ENCODE results near the gene HOXD9. TPM values are rescaled to one million over a fixed set of nuclear protein-coding genes. Genes with fewer than 3 reads are reported as not detected.

The HOXD9 gene
- total RNA-seq, 1 donor from 2014 or later: not detected

- H3K27me3 Mint-ChIP-seq (ENCODE audit: low read depth): peaks cover 81% of the 10 kb centered on the region
- H3K9me3 Mint-ChIP-seq: peaks cover 3% of the 10 kb centered on the region
- H3K4me3 Mint-ChIP-seq (ENCODE audit: low read depth): no peak overlapping the region
- DNase-seq (ENCODE audit: low spot score): no peak
- H3K4me1 Mint-ChIP-seq (ENCODE audit: low read depth): no peaks in the 10 kb centered on the region
- H3K36me3 Mint-ChIP-seq (ENCODE audit: low read depth): no peaks in the 10 kb centered on the region
- intact Hi-C loops (cut with micrococcal nuclease): loop anchor here (1.0 kb wide), 1 partner anchor 9 kb away; no protein-coding TSS in a partner anchor
- no peak overlapping the region for H3K27ac Mint-ChIP-seq
Measured at GRCh38 chr2:176165370-176166050, 43.0 kb downstream of the HOXD9 start.

- no peaks in the 10 kb centered on the region for H3K9me3 Mint-ChIP-seq
- peaks cover 80% of the 10 kb centered on the region for H3K27me3 Mint-ChIP-seq (ENCODE audit: low read depth)
Measured at GRCh38 chr2:176166272-176166671, 43.8 kb downstream of the HOXD9 start.

GRCh38 chr2:176167398-176167797, 44.9 kb downstream of the HOXD9 start:
- Mint-ChIP-seq H3K4me3 (ENCODE audit: low read depth) (no peak overlapping the region), H3K27me3 (ENCODE audit: low read depth) (peaks cover 76% of the 10 kb centered on the region), H3K27ac (no peak overlapping the region), H3K36me3 (ENCODE audit: low read depth) (no peaks in the 10 kb centered on the region), H3K9me3 (no peaks in the 10 kb centered on the region), H3K4me1 (ENCODE audit: low read depth) (no peaks in the 10 kb centered on the region)
- no peak for DNase-seq (ENCODE audit: low spot score)
- intact Hi-C loops (cut with micrococcal nuclease): no loop called here

More at GRCh38 chr2:176166272-176166671, 43.8 kb downstream of the HOXD9 start:
- Mint-ChIP-seq H3K27ac (no peak overlapping the region), H3K4me3 (ENCODE audit: low read depth) (no peak overlapping the region), H3K36me3 (ENCODE audit: low read depth) (no peaks in the 10 kb centered on the region), H3K4me1 (ENCODE audit: low read depth) (no peaks in the 10 kb centered on the region)
- intact Hi-C loops (cut with micrococcal nuclease): loop anchor here (1.0 kb wide), 1 partner anchor 8 kb away; no protein-coding TSS in a partner anchor
- no peak for DNase-seq (ENCODE audit: low spot score)

GRCh38 chr2:176169181-176169580, 46.7 kb downstream of the HOXD9 start:
- Mint-ChIP-seq H3K36me3 (ENCODE audit: low read depth) (peaks cover 3% of the 10 kb centered on the region), H3K4me1 (ENCODE audit: low read depth) (peaks cover 2% of the 10 kb centered on the region), H3K4me3 (ENCODE audit: low read depth) (no peak overlapping the region), H3K9me3 (no peaks in the 10 kb centered on the region), H3K27me3 (ENCODE audit: low read depth) (peaks cover 77% of the 10 kb centered on the region), H3K27ac (no peak overlapping the region)
- intact Hi-C loops (cut with micrococcal nuclease): no loop called here
- DNase-seq (ENCODE audit: low spot score): no peak

- peaks cover 77% of the 10 kb centered on the region for H3K27me3 Mint-ChIP-seq (ENCODE audit: low read depth)
- intact Hi-C loops (cut with micrococcal nuclease): no loop called here
Measured at GRCh38 chr2:176169711-176170110, 47.2 kb downstream of the HOXD9 start.

GRCh38 chr2:176170602-176171305, 48.2 kb downstream of the HOXD9 start:
- H3K27me3 Mint-ChIP-seq (ENCODE audit: low read depth): peaks cover 76% of the 10 kb centered on the region
- DNase-seq (ENCODE audit: low spot score): no peak
- no peak overlapping the region for H3K27ac Mint-ChIP-seq
- peaks cover 3% of the 10 kb centered on the region for H3K36me3 Mint-ChIP-seq (ENCODE audit: low read depth)
- H3K4me3 Mint-ChIP-seq (ENCODE audit: low read depth): no peak overlapping the region
- H3K4me1 Mint-ChIP-seq (ENCODE audit: low read depth): peaks cover 6% of the 10 kb centered on the region
- intact Hi-C loops (cut with micrococcal nuclease): no loop called here
- H3K9me3 Mint-ChIP-seq: no peaks in the 10 kb centered on the region

More at GRCh38 chr2:176169711-176170110, 47.2 kb downstream of the HOXD9 start:
- H3K4me1 Mint-ChIP-seq (ENCODE audit: low read depth): peaks cover 4% of the 10 kb centered on the region
- no peak for DNase-seq (ENCODE audit: low spot score)
- no peak overlapping the region for H3K4me3 Mint-ChIP-seq (ENCODE audit: low read depth)
- H3K9me3 Mint-ChIP-seq: no peaks in the 10 kb centered on the region
- H3K27ac Mint-ChIP-seq: no peak overlapping the region
- H3K36me3 Mint-ChIP-seq (ENCODE audit: low read depth): peaks cover 3% of the 10 kb centered on the region

GRCh38 chr2:176171351-176172006, 49.0 kb downstream of the HOXD9 start:
- peaks cover 3% of the 10 kb centered on the region for H3K36me3 Mint-ChIP-seq (ENCODE audit: low read depth)
- no peak overlapping the region for H3K27ac Mint-ChIP-seq
- H3K27me3 Mint-ChIP-seq (ENCODE audit: low read depth): peaks cover 76% of the 10 kb centered on the region
- DNase-seq (ENCODE audit: low spot score): no peak
- no peak overlapping the region for H3K4me3 Mint-ChIP-seq (ENCODE audit: low read depth)
- no peaks in the 10 kb centered on the region for H3K9me3 Mint-ChIP-seq
- H3K4me1 Mint-ChIP-seq (ENCODE audit: low read depth): peaks cover 6% of the 10 kb centered on the region
- intact Hi-C loops (cut with micrococcal nuclease): no loop called here

- no peak overlapping the region for H3K4me3 Mint-ChIP-seq (ENCODE audit: low read depth)
- DNase-seq (ENCODE audit: low spot score): no peak
- no peak overlapping the region for H3K27ac Mint-ChIP-seq
- peaks cover 8% of the 10 kb centered on the region for H3K4me1 Mint-ChIP-seq (ENCODE audit: low read depth)
- peaks cover 76% of the 10 kb centered on the region for H3K27me3 Mint-ChIP-seq (ENCODE audit: low read depth)
- intact Hi-C loops (cut with micrococcal nuclease): no loop called here
- H3K36me3 Mint-ChIP-seq (ENCODE audit: low read depth): peaks cover 3% of the 10 kb centered on the region
- H3K9me3 Mint-ChIP-seq: no peaks in the 10 kb centered on the region
Measured at GRCh38 chr2:176172007-176172894, 49.7 kb downstream of the HOXD9 start.

GRCh38 chr2:176172895-176173566, 50.5 kb downstream of the HOXD9 start:
- Mint-ChIP-seq H3K9me3 (no peaks in the 10 kb centered on the region), H3K27ac (no peak overlapping the region), H3K4me3 (ENCODE audit: low read depth) (no peak overlapping the region), H3K36me3 (ENCODE audit: low read depth) (peaks cover 3% of the 10 kb centered on the region), H3K4me1 (ENCODE audit: low read depth) (peaks cover 9% of the 10 kb centered on the region), H3K27me3 (ENCODE audit: low read depth) (peaks cover 75% of the 10 kb centered on the region)
- no peak for DNase-seq (ENCODE audit: low spot score)
- intact Hi-C loops (cut with micrococcal nuclease): no loop called here

- Mint-ChIP-seq H3K27ac (no peak overlapping the region), H3K4me3 (ENCODE audit: low read depth) (no peak overlapping the region), H3K36me3 (ENCODE audit: low read depth) (peaks cover 3% of the 10 kb centered on the region), H3K9me3 (no peaks in the 10 kb centered on the region), H3K27me3 (ENCODE audit: low read depth) (peaks cover 80% of the 10 kb centered on the region), H3K4me1 (ENCODE audit: low read depth) (peaks cover 9% of the 10 kb centered on the region)
- intact Hi-C loops (cut with micrococcal nuclease): loop anchor here (1.0 kb wide), 1 partner anchor 7 kb away; no protein-coding TSS in a partner anchor
- no peak for DNase-seq (ENCODE audit: low spot score)
Measured at GRCh38 chr2:176173567-176174381, 51.3 kb downstream of the HOXD9 start.

GRCh38 chr2:176174382-176174823, 51.9 kb downstream of the HOXD9 start:
- Mint-ChIP-seq H3K9me3 (no peaks in the 10 kb centered on the region), H3K4me1 (ENCODE audit: low read depth) (peaks cover 9% of the 10 kb centered on the region), H3K4me3 (ENCODE audit: low read depth) (no peak overlapping the region), H3K36me3 (ENCODE audit: low read depth) (peaks cover 3% of the 10 kb centered on the region), H3K27ac (no peak overlapping the region), H3K27me3 (ENCODE audit: low read depth) (peaks cover 84% of the 10 kb centered on the region)
- no peak for DNase-seq (ENCODE audit: low spot score)
- intact Hi-C loops (cut with micrococcal nuclease): loop anchor here (1.0 kb wide), 1 partner anchor 8 kb away; no protein-coding TSS in a partner anchor

Measured in activated T-helper 2 cell treated with anti-CD3 and anti-CD28 coated beads, Interferon-gamma antibody, Interleukin-2, Interleukin-4, amounts not matched to agents 10 μg/mL and 5 μg/mL and 100 μg/mL, durations not matched to agents 14 hours and 24 hours and 36 hours (primary cell).